GM18505 (cell line): ENCODE measurements around the gene CAPN10.

Experiments used
- ATAC-seq: cut with Tn5 transposase; IDR thresholded peaks from one replicate; pipeline ENCODE4 v1.9.1; 2021; ENCODE audit not compliant: unreplicated experiment
- POLR2A ChIP-seq: IDR thresholded peaks from 4 replicates; pipeline ENCODE4 v1.6.1; 2011; ENCODE audit warnings: borderline replicate concordance; ENCODE audit not compliant: insufficient read depth, insufficient read length; ENCODE audit errors: extremely low read depth

Gene CAPN10

DNA sequence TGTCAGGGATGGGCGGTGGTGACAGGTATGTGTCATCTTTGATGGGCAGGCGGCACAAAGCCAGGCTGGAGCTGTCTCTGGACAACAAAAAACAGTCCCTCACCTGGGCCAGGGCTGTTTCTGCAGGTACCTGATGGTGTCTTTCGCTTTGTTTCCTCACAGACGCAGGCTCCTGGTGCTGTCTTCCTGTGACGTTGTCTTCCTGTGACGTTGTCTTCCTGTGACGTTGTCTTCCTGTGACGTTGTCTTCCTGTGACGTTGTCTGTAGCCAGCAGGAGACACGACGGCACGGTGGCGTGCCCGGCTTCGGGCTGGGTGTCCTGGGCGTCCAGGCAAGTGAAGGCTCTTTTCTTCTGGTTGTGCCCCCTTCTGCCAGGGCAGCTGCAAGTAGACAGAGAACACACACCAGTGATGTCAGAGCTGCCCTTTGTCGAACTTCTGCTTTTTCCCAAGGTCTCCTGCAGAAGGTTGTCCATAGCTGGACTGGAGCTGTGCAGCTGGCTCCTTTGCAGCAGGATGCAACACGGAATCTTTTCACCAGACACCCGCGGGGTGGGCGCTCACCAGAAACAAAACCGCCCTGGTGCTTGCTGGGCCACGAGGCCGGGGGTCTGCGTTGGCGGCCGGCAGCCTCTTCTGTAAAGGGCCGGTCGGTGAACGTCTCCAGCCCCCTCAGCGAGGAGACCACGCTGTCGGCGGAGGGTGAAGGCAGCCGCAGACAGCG is 59.8 kb downstream of the CAPN10 start:
- ATAC-seq = no peak
- TF ChIP-seq POLR2A = no peak

DNA sequence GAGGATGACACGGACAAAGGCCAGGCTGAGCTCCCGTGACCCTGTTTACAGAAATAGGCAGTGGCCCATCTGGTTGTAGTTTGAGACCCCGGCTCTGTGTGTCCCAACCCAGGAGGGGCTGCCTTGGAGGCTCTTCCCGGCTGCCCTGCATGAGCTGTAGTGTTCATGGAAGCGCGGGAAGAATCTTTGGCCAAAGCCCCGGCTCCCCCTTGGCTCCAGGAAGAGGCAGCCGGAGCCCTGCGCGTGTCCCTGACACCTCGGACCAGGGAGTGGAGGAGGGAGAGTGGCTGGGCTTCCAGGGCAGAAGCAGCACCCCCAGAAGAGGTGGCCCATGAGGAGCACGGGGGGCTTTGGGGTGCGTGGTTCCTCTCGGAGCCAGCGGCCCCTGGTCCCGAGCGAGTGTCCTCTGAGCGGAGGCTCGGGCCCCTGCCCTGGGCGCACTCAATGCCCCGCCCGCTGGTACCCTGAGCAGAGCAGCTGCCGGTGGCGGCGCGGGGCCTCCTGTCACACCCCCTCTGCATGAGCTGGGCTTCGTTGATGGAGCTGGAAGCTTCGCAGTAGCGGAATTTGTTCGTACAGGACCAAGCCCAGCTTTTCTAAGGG is 60.5 kb downstream of the CAPN10 start:
- no peak for ATAC-seq
- TF ChIP-seq POLR2A = no peak

- no peak for ATAC-seq
- TF ChIP-seq POLR2A = no peak
Measured at GRCh38 chr2:240647503-240648154, 61.1 kb downstream of the CAPN10 start.

DNA sequence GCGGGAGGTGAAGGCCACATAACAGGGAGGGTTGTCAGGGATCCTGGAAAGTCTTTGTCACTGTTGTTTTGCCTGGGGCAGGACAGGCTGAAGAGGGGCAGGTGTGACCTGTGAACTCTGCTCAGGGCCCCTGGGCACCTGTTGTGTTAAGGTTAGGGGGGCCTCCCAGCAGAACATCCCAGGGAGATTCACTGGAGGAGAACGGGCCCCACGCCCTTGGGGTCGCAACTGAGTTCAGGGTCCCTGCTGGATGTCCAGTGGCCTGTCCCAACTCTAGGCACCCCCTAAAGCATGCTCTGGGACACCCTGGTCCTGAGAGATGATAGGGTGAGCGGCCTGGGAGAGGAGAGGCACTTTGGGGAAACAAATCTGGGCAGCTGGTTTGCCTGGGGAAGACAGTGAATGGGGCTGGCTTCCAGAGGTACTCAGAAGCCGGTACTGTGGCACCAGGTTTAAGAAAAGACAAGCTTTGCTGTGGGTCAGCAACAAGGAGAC is 61.7 kb downstream of the CAPN10 start:
- TF ChIP-seq POLR2A = no peak

More for the DNA sequence above, 61.7 kb downstream of the CAPN10 start:
- ATAC-seq = no peak
